Measurements from ENCODE around the gene KCNQ1.

GRCh38 chr11:2573240-2574042, 128.6 kb downstream of the KCNQ1 start:
- no peak for TF ChIP-seq POLR2A (IDR thresholded peaks at IDR 0.05; ENCODE audit: borderline replicate concordance, extremely low read depth, insufficient read depth, insufficient read length)
- TF ChIP-seq CTCF (IDR thresholded peaks at IDR 0.05 in 2 of 3, conservative IDR thresholded peaks at IDR 0.05 in 1 of 3; ENCODE audit: borderline replicate concordance in 1 of 3, insufficient read depth in 1 of 3, low read depth in 2 of 3, low read length in 2 of 3) = no peak
- no peak for TF ChIP-seq EZH2 (IDR thresholded peaks at IDR 0.05)
- TF ChIP-seq ZBTB33 (IDR thresholded peaks at IDR 0.05; ENCODE audit: extremely low read depth, insufficient replicate concordance, low read length) = no peak
- no peak for TF ChIP-seq YY1 (IDR thresholded peaks at IDR 0.05; ENCODE audit: extremely low read depth, insufficient replicate concordance, low read depth, low read length)
- no peak for TF ChIP-seq ATF3 (IDR thresholded peaks at IDR 0.05)
